Liver (tissue), 3 donors: ENCODE data around the gene FAM120C.

Experiments
- CTCF ChIP-seq: fragments of 150-350 bp; IDR thresholded peaks from 2 replicates; pipeline ENCODE4 v1.5.1; 2017; ENCODE audit warnings: improper control_type of control experiment, low read depth, low read length; ENCODE audit not compliant: missing input control
- GABPA ChIP-seq, 2 donors: IDR thresholded peaks in 1 of 2; conservative IDR thresholded peaks in 1 of 2; 2 replicates each; pipeline ENCODE4 v1.6.1; 2016; ENCODE audit warnings: antibody characterized with exemption in 2 of 2, mild to moderate bottlenecking in 1 of 2, moderate library complexity in 1 of 2
- JUND ChIP-seq, 2 donors: IDR thresholded peaks; 2 replicates each; pipeline ENCODE4 v1.6.1; 2016; ENCODE audit warnings: antibody characterized with exemption in 2 of 2
- SP1 ChIP-seq: IDR thresholded peaks from 2 replicates; pipeline ENCODE4 v1.6.1; 2018; ENCODE audit warnings: antibody characterized with exemption, mild to moderate bottlenecking
- TAF1 ChIP-seq: conservative IDR thresholded peaks from 2 replicates; pipeline ENCODE4 v1.6.1; 2016; ENCODE audit warnings: antibody characterized with exemption, mild to moderate bottlenecking
- YY1 ChIP-seq: IDR thresholded peaks from 2 replicates; pipeline ENCODE4 v1.6.1; 2016; ENCODE audit warnings: antibody characterized with exemption, mild to moderate bottlenecking
- donor health status: healthy.
- donor health status: healthy.

- TF ChIP-seq YY1, result no peak
- TF ChIP-seq TAF1, result no peak
- no peak for TF ChIP-seq JUND (IDR thresholded peaks at IDR 0.05)
- no peak for TF ChIP-seq SP1
- no peak for TF ChIP-seq CTCF
- TF ChIP-seq GABPA (IDR thresholded peaks at IDR 0.05 in 1 of 2, conservative IDR thresholded peaks at IDR 0.05 in 1 of 2), result no peak
Measured at GRCh38 chrX:54093571-54093970, 89.5 kb downstream of the FAM120C start.
